IMR-90 (cell line): Measurements from ENCODE around the gene MDM4. TPM values are rescaled to one million over a fixed set of nuclear protein-coding genes. Genes with fewer than 3 reads are reported as not detected.
A peak's percentile ranks its signal among the peaks of the same experiment; 100 is the strongest.

Experiments
- ATAC-seq: fragments of 200-7000 bp; cut with Tn5 transposase; 2 replicates; pipeline ENCODE4 v1.9.1; 2020; ENCODE audit warnings: low read depth, mild to moderate bottlenecking, moderate library complexity
- BruUV-seq: library from RNA; stranded (reverse); fragments of 400-500 nt; replicated peaks from 2 replicates; lab custom pipeline; 2021; lab: Mats Ljungman, UMichigan
- CTCF ChIA-PET: fragments of 300-600 bp; formaldehyde crosslinking; extraction: SDS; loops from one replicate; lab custom pipeline; 2021; ENCODE audit warnings: antibody characterized with exemption; lab: Yijun Ruan, JAX
- POLR2A ChIA-PET: fragments of 300-600 bp; sonication (Branson Sonifier 250); formaldehyde crosslinking; loops from one replicate; lab custom pipeline; 2022; ENCODE audit warnings: antibody characterized with exemption; ENCODE audit not compliant: unreplicated experiment; lab: Charles Lee
- DNase-seq: peaks from one replicate; pipeline ENCODE4 v3.0.0; 2013
- H2AFZ ChIP-seq: replicated peaks from 2 replicates; pipeline ENCODE3; 2013; ENCODE audit warnings: low read length, mild to moderate bottlenecking; ENCODE audit not compliant: poor library complexity
- H2AK5ac ChIP-seq: 2 replicates; pipeline ENCODE4 v1.6.1; 2013; ENCODE audit warnings: low read depth, low read length, inconsistent platforms
- H2AK9ac ChIP-seq: replicated peaks from 2 replicates; pipeline ENCODE3; 2013; ENCODE audit warnings: mild to moderate bottlenecking, low read depth, low read length, moderate library complexity; ENCODE audit not compliant: poor library complexity
- H2BK120ac ChIP-seq: 2 replicates; pipeline ENCODE4 v1.6.1; 2013; ENCODE audit warnings: low read depth, low read length, inconsistent platforms
- H2BK15ac ChIP-seq: 3 replicates; pipeline ENCODE4 v1.6.1; 2013; ENCODE audit warnings: low read depth, low read length, inconsistent platforms
- H2BK20ac ChIP-seq: 2 replicates; pipeline ENCODE4 v1.6.1; 2013; ENCODE audit warnings: low read depth, mild to moderate bottlenecking, inconsistent platforms, low read length, moderate library complexity
- H2BK5ac ChIP-seq: 2 replicates; pipeline ENCODE4 v1.6.1; 2013; ENCODE audit warnings: mild to moderate bottlenecking, low read depth, low read length, inconsistent platforms; ENCODE audit not compliant: poor library complexity, severe bottlenecking
- H3K14ac ChIP-seq: replicated peaks from 2 replicates; pipeline ENCODE4 v1.6.1; 2013; ENCODE audit warnings: low read depth, low read length, inconsistent platforms
- H3K18ac ChIP-seq: 2 replicates; pipeline ENCODE4 v1.6.1; 2013; ENCODE audit warnings: low read depth, low read length, control low read depth
- H3K23ac ChIP-seq: 2 replicates; pipeline ENCODE4 v1.6.1; 2013; ENCODE audit warnings: low read depth, low read length, inconsistent platforms
- H3K27ac ChIP-seq: 2 replicates; pipeline ENCODE4 v1.5.1; 2013; ENCODE audit warnings: mild to moderate bottlenecking, control low read depth, low read length; ENCODE audit not compliant: insufficient read depth
- H3K27me3 ChIP-seq: 2 replicates; pipeline ENCODE4 v1.6.1; 2013; ENCODE audit warnings: low read length; ENCODE audit not compliant: control insufficient read depth, insufficient read depth
- H3K36me3 ChIP-seq: 2 replicates; pipeline ENCODE4 v1.6.1; 2013; ENCODE audit warnings: low read length, mixed read lengths; ENCODE audit not compliant: control insufficient read depth, insufficient read depth
- H3K4ac ChIP-seq: 2 replicates; pipeline ENCODE4 v1.6.1; 2013; ENCODE audit warnings: low read depth, low read length, inconsistent platforms
- H3K4me1 ChIP-seq: 2 replicates; pipeline ENCODE4 v1.6.1; 2013; ENCODE audit warnings: low read length, mixed read lengths; ENCODE audit not compliant: control insufficient read depth, insufficient read depth
- H3K4me2 ChIP-seq: 2 replicates; pipeline ENCODE4 v1.6.1; 2013; ENCODE audit warnings: low read depth, mild to moderate bottlenecking, control low read depth, low read length, moderate library complexity
- H3K4me3 ChIP-seq: 2 replicates; pipeline ENCODE4 v1.5.1; 2013; ENCODE audit warnings: low read depth, mild to moderate bottlenecking, control low read depth, low read length, moderate library complexity; ENCODE audit not compliant: insufficient read depth
- H3K56ac ChIP-seq: 2 replicates; pipeline ENCODE4 v1.6.1; 2013; ENCODE audit warnings: low read length, inconsistent platforms; ENCODE audit not compliant: insufficient read depth; ENCODE audit errors: extremely low read depth
- H3K79me1 ChIP-seq, 2 experiments: 2 replicates each; pipeline ENCODE4 v1.6.1; 2013; ENCODE audit warnings: low read length in 2 of 2, inconsistent platforms in 1 of 2, low read depth in 1 of 2
- H3K9ac ChIP-seq: 2 replicates; pipeline ENCODE4 v1.6.1; 2013; ENCODE audit warnings: low read depth, low read length, control low read depth
- H3K9me1 ChIP-seq: 2 replicates; pipeline ENCODE4 v1.6.1; 2013; ENCODE audit warnings: low read length, inconsistent platforms; ENCODE audit not compliant: insufficient read depth
- H3K9me3 ChIP-seq: 2 replicates; pipeline ENCODE4 v1.6.1; 2013; ENCODE audit warnings: low read length; ENCODE audit not compliant: control insufficient read depth, insufficient read depth
- H4K20me1 ChIP-seq: 2 replicates; pipeline ENCODE4 v1.6.1; 2013; ENCODE audit warnings: low read length, inconsistent platforms; ENCODE audit not compliant: insufficient read depth
- H4K5ac ChIP-seq: 2 replicates; pipeline ENCODE4 v1.6.1; 2013; ENCODE audit warnings: mild to moderate bottlenecking, low read depth, low read length, control low read depth
- H4K8ac ChIP-seq, 2 experiments: 2 replicates each; pipeline ENCODE4 v1.6.1; 2013; ENCODE audit warnings: low read depth in 2 of 2, low read length in 2 of 2, control low read depth in 1 of 2, inconsistent platforms in 1 of 2
- H4K91ac ChIP-seq: 2 replicates; pipeline ENCODE4 v1.6.1; 2013; ENCODE audit warnings: low read depth, low read length, inconsistent platforms; ENCODE audit not compliant: insufficient read depth
- MXI1 ChIP-seq: IDR thresholded peaks from 2 replicates; pipeline ENCODE4 v1.6.1; 2012; ENCODE audit warnings: low read depth, mild to moderate bottlenecking, low read length, moderate library complexity, borderline replicate concordance
- RAD21 ChIP-seq: IDR thresholded peaks from 2 replicates; pipeline ENCODE4 v1.6.1; 2012; ENCODE audit warnings: low read length, improper control_type of control experiment
- RCOR1 ChIP-seq: IDR thresholded peaks from 2 replicates; pipeline ENCODE4 v1.6.1; 2012; ENCODE audit warnings: mild to moderate bottlenecking, low read length, improper control_type of control experiment; ENCODE audit not compliant: insufficient replicate concordance
- SMC3 ChIP-seq: fragments of 150-350 bp; IDR thresholded peaks from 2 replicates; pipeline ENCODE4 v1.6.1; 2016; ENCODE audit warnings: low read depth, mild to moderate bottlenecking, antibody characterized with exemption, low read length, moderate library complexity
- WGBS, 2 experiments: methylation state at CpG; one replicate each; pipeline versions ENCODE4 v1.1.5 to v1.1.7; 2013; ENCODE audit warnings: missing lambda C conversion rate in 2 of 2; ENCODE audit not compliant: insufficient read length in 1 of 2; ENCODE audit errors: extremely low coverage in 2 of 2; 5-methylcytosine and 5-hydroxymethylcytosine counted together
- dilution Hi-C: fragments of 300-500 bp; cut with HindIII; formaldehyde crosslinking; loops from one replicate; pipeline ENCODE4 v1.14.3; 2018; ENCODE audit warnings: low sequenced_read_pairs; ENCODE audit not compliant: unreplicated experiment
- in situ Hi-C: fragments of 300-500 bp; cut with MboI; formaldehyde crosslinking; loops from 3 replicates; pipeline ENCODE4 v1.14.3; 2019; ENCODE audit warnings: low sequenced_read_pairs, inconsistent platforms, mixed read lengths
- intact Hi-C: fragments of 100-400 bp; cut with micrococcal nuclease; formaldehyde crosslinking; loops from 2 replicates; pipeline ENCODE4 v1.10.0; 2022
- polyA plus RNA-seq, 3 experiments: library from polyadenylated mRNA; depleted of rRNA; stranded (reverse); fragments of >200 nt; gene quantifications; 2 replicates each; pipeline ENCODE4 v1.2.3, GENCODE V29; 2012; ENCODE audit warnings: low replicate concordance in 1 of 3
- total RNA-seq: library from RNA; depleted of rRNA; stranded (reverse); fragments of >200 nt; gene quantifications from 2 replicates; pipeline ENCODE4 v1.2.3, GENCODE V29; 2012

MDM4 gene
- total and polyA plus RNA-seq, 2 of the 4 experiments (the other 2 are of a cell fraction), result 7.4 to 20.1 TPM

GRCh38 chr1:204574865-204575163 lies 58.6 kb downstream of the MDM4 start:
- ATAC-seq, result peak; percentile 36
- no peak overlapping the region for H3K56ac ChIP-seq
- no peaks in the 10 kb centered on the region for H3K79me1 ChIP-seq
- CTCF ChIA-PET, result interaction anchor here (4.8 kb wide), 1 partner anchor 232 kb away, joined by 19 read pairs; no protein-coding TSS in a partner anchor
- peak; percentile 16 for DNase-seq
- dilution Hi-C loops, result no loop called here
- no peak overlapping the region for H2BK5ac ChIP-seq
- peaks cover 1% of the 10 kb centered on the region; the same call in 1 of the 2 replicates for H3K4me1 ChIP-seq
- no peaks in the 10 kb centered on the region for H3K9me3 ChIP-seq
- no peak overlapping the region for H3K18ac ChIP-seq
- no peak overlapping the region for H2BK120ac ChIP-seq
- H2BK20ac ChIP-seq, result no peak overlapping the region
- no peak overlapping the region for H3K9ac ChIP-seq
- H4K8ac ChIP-seq, result no peak overlapping the region
- no peaks in the 10 kb centered on the region for H4K20me1 ChIP-seq
- no TSS peak for BruUV-seq
- POLR2A ChIA-PET, result no interaction called here
- H4K91ac ChIP-seq, result no peak overlapping the region
- no peak overlapping the region for H2AFZ ChIP-seq
- H3K9me1 ChIP-seq, result no peaks in the 10 kb centered on the region
- TF ChIP-seq RAD21, result no peak
- no peak for TF ChIP-seq MXI1
- no peak for TF ChIP-seq SMC3
- TF ChIP-seq RCOR1, result no peak
- H3K27ac ChIP-seq, result no peak overlapping the region
- H4K5ac ChIP-seq, result no peak overlapping the region
- H3K36me3 ChIP-seq, result no peaks in the 10 kb centered on the region
- H3K4ac ChIP-seq, result no peak overlapping the region
- H3K23ac ChIP-seq, result no peak overlapping the region
- peaks cover 10% of the 10 kb centered on the region for H3K27me3 ChIP-seq
- H2AK9ac ChIP-seq, result no peak overlapping the region
- H3K4me2 ChIP-seq, result no peak overlapping the region
- H2BK15ac ChIP-seq, result no peak overlapping the region
- in situ Hi-C loops, result no loop called here
- no peak overlapping the region for H3K14ac ChIP-seq
- H3K4me3 ChIP-seq, result no peak overlapping the region
- no peak overlapping the region for H2AK5ac ChIP-seq
- intact Hi-C loops, result no loop called here
- WGBS, 2 experiments, result 37% methylated on average over 2 of the region's 3 CpGs; no CpG with 5 or more reads in 1 of the 2 experiments
